Activated T-cell treated with anti-CD3 and anti-CD28 coated beads for 48 hours (primary cell): ENCODE results near the gene COMMD6.
A peak's percentile ranks its signal among the peaks of the same experiment; 100 is the strongest.
"Not testable (repeated sequence)": the region's sequence is repeated elsewhere in the genome, so short reads cannot be mapped to it uniquely, and the experiment has no call there.

Experiments used
- DNase-seq: peaks from one replicate; pipeline ENCODE4 v3.0.0-alpha.2; 2020; ENCODE audit warnings: low read depth

COMMD6 gene

DNA sequence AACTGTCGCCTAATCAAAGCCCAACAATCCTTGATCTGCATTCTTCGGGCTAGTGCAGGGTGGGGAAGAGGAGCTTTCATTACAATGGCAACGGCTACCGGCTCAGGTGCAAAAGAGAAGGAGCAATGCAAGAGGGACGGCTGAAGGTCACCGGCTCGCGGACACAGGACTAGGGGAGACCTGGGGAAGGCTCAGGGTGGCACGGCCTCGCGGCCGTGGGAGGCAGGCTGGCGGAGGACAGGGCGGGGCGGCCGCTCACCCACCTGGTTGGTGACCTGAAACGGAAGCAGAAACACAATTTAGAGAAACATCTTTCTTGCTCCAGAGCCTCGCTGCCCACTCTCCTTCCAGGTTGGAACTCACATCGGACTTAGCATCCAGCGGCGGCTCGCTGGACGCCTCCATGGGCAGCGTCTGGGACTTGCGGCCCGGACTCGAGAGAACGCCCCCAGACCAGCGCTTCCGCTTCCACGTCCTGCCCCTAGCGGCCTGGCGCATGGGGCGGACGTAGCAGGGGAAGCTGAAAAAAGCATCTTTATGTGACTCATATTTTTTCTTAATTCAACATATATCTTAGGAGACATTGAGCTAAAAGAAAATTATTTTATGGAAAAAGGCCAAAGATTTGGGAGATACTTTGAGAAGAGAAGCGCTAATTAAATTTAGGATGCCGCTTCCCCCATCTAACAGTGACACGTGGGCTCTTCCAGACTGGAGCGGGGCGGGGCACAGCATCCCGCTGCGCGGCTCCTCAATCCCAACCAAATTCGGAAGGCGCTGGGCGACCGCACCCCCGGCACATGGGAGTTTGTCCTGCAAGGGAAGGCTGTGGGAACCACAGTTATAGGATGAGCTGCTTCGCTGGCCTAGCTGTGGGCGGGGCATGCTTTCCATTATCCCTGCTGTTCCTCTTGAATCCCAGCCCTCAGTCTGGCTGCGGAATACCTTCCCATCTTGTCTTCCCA, at the start of gene COMMD6:
COMMD6 (minus strand) TSS at position 441 of the 965 bp plus-strand sequence; CDS start at position 405, 36 bp downstream.
- DNase-seq = peak; percentile 57

DNA sequence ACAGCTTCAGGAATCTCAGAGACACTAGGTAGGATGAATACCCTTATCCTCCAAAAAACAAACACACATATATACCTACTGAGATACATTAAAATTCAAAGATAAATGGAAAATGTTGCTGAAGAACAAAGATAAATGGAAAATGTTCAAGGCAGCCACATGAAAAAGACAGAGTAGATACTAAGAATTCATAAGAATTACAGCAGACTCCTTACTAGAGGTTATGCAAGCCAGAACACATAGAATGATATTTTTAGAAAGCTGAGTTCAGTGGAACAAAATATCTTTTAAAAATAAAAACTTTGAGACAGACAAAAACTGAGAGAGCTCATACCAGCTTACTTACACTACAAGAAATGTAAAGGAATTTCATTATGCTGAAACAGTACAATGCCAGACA, 47.5 kb upstream of the COMMD6 start:
- no peak for DNase-seq

DNA sequence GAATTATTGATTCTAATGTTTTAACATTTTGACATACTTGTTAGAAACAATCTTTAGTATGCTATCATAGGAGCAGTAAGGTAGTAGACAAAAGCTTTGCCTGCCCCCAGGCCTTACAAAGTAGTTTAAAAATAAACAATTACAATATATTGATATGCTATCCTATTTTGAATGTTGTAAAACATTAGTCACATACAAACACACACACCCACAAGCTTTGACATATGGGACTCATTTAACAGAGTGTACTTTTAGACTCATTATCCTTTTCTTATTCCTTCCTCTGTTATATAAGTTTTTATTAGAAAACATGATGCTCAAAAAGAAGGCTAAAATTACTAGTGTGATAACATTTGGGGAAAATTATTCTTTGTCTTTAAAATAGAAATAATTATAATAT, 45.5 kb upstream of the COMMD6 start:
- no peak for DNase-seq

DNA sequence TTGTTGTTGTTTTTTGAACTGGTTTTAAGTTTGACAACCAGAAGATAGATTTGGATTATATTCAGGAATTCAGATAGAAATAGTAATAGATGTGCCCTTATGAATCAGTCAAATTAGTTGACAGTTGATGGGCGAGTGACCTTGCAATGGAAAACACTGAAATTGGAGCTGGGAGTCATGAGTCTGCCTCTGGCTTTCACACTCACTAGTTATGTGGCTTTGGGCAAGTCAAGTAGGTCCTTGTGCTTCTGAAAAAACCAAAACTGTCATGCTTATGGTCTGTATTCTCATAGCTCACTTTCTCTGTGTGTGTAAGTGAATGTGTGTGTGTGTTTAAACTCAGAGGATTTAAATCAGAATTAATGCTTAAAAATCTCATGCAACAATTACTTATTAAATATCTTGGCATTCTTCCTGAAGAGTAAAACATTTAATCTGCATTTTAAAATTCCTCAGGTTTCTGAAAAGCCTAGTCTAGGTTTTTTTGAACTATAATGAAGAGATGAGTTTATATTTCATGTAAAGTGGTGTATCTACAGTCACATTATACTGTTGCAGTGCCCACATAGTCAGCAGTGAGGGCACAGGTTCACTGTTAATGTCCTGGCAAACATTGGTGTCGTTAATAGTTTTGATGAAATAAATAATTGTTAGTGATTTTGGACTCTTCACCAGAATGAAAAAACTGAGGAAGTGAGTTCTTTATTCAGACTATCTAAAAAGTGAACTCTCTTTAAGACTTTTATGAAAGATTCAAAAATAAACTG, 44.4 kb upstream of the COMMD6 start:
- no peak for DNase-seq

DNA sequence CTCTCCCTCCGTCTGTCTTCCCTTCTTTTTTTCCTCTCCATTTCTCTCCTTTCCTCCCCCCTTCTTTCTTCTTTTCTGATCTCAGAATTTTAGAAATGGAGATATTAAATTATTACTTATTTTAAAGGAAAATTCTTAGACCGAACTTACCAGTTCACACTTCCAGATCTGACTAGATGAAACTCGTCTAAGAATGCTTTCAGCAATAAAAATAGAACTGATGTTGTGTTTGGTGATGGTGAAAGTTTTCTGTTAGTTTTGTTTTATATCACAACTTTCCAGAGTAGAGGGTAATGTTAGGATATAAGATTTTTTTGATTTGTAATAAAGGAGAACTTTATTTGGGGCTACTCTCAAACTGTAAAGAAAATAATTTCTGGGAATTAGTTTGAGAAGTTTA, 41.9 kb upstream of the COMMD6 start:
- no peak for DNase-seq

DNA sequence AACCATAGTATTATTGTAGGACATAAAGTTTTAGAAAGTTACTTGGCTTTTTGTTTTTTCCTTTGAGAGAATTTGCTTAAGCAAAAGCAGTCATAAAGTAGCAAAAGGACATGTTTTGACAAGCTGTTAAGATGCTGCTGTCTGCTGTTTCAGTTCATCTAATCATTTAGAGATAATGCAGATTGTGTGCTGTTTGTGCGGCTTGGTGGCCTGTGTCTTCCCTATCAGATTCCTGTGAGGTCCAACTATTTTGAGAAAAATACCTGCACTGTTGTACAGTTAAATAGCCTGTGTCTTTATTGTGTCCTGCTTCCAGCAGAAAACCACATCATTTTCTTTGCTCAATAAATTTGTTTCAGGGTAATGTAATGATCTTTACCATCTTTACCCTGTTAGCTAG, 31.9 kb upstream of the COMMD6 start:
- DNase-seq = no peak

DNA sequence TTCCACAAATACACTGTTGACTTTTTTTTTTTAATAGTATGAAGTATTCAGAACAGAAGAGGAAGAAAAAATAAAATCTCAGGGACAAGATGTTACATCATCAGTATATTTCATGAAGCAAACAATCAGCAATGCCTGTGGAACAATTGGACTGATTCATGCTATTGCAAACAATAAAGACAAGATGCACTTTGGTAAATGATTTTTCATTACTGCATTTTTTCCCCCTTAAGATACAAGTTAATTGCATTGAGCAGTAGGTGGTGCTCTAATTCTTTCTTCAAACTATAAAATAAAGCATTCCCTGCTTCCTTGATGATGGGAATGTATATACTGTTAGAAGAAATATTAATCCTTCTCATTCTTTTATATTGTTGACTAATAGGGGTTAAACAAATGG, 29.0 kb upstream of the COMMD6 start:
- no peak for DNase-seq

DNA sequence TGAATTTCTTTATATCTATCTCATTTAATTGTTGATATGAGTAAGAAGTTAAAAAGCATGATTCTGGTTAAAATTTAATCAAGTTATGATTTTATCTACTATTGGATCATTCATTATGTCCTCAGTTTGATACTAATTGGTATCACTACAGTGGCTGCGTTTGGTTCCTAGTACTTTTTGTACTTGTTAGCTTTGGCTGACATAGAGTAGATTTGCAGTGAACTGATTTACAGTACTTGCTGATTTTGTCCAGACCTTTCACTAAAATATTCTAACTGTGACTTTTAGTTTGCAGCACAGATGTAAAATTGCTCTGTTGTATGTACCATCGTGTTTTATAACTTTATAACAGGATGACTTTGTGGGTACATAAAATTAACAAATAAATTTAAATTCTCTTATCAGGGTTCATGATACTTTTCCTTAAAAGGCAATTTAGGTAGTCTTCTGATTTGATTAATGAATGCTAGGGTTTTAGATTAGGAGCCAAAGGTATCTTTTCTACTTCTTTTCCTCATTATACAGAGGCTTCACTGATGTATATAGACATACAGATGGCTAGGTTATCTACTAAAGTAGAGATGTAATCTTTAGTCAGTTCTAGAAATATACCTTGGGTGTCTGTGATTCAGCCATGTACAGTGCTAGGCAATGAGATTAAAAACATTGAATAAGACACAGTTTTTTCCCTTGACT, 20.7 kb upstream of the COMMD6 start:
- no peak for DNase-seq

DNA sequence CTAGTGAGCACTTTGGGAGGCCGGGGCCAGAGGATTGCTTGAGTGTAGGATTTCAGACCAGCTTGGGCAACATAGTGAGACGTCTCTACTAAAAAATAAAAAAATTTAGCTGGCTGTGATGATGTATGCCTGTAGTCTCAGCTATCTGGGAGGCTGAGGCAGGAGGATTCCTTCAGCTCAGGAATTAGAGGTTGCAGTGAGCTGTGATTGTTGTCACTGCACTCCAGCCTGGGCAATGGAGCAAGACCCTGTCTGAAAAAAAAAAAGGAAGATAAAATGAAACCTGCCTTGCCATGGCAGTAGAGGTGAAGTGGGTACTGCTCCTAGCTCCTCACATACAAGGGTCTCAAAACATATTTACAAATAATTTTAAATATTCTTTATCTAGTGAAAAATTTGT, 19.3 kb upstream of the COMMD6 start:
- DNase-seq = no peak

DNA sequence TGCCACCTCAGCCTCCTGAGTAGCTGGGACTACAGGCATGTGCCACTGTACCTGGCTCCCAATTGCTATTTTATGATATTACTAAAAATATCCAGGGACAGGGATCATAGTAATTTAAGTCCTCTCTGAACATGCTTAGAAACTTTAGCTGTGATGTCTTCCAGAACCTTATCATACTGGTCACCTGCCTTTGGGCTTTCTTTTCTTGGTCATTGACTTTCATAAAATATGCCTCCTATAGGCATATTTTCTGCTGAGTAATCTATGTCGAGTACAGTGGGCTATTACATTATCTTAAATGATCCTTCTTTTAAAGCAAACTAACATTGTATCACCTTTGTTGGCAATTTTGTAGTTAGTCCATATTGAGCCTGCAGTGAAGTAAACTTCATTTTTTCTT, 18.2 kb upstream of the COMMD6 start:
- DNase-seq = no peak

DNA sequence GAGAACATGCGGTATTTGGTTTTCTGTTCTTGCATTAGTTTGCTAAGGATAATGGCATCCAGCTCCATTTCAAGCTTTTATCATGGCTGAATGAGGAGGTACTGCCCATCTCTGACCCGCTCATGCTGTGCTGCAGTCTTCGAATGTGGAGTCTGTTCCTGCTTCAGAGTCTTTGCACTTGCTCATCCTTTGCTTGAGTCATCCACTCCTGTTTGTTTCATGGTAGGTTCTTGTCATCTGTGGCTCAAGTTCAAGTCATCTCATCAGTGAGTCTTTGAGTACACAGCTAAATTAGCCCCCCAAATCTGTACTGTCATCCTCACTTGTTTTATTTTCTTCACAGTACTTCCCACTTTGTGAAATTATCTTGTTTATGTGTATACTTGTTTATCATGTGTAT, 17.3 kb upstream of the COMMD6 start:
- DNase-seq = no peak

DNA sequence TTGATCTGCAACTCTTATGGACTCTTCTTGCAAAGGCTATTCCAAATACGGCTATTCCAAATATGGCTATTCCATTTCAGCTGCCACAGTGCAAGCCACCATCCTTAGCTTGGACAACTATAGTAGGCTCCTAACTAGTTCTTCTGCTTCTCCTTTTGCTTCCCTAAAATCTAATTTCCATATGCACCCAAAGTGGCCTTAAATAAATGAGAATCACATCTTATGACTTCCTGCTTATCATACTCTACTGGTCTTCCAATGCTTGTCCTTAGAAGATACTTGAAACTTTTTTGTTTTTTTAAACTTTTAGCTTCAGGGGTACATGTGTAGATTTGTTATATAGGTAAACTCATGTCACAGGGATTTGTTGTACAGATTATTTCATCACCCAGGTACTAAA, 16.8 kb upstream of the COMMD6 start:
- no peak for DNase-seq

DNA sequence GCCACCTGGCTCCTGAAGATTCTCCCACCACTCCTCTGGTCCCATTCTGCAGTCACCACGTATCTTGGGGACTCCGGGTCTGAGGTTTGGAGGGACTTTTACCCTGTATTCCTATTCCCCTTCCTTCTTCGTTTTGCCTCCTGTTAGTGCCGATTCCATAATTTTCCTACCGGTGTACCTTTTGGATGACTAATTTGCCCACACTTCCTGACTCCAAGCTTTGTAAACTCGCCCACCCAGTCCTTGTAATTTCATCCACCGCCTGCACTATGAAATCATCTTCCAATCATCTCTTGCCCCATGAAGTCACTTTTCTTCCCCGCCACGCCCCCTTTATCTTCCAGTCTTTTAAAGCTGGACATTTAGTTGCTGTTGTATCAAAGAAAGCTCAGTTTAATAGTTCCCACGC, 12.5 kb upstream of the COMMD6 start:
- DNase-seq = peak; percentile 12

DNA sequence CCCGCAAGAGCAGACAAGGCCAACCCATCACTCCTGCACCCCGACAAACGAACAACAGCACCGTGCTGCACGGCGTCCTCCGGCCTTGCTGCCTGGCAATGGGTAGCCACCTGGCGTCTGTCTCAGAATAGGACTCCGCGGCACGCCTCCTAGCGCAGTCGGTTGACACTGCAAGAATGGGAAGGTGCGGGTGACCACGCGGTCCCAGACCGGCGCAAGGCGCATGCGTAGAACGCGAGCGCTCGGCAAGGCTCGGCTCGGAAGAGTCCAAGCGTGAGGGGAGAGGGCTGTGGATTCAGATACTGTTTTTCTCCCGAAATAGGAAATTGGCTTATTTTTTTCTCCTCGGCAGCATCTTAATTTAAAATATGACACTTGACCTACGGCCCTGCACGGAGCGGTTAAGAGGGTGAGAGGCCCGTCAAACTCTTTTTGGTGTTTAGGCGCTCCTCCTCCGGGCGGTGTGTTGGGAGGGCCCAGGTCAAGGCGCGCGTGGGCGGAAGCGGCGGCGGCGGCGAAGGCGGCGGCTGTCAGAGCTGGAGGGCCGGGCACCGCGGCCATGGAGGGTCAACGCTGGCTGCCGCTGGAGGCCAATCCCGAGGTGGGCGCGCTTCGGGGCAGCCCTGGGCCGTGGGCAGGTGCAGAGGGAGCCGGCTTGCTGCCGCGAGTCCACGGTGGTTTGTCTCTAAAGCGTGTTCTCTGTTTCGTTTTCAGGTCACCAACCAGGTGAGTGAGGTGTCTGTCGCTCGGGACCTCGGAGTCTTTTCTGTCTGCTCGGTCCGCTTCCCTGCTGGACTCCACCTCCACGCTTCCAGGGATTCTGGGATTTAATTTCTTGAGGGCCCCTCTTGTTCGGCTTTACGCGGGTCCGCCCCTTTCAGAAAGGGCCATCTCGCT, 11.9 kb upstream of the COMMD6 start, which contains the start of gene UCHL3:
UCHL3 (plus strand) TSS at position 530 of the 897 bp plus-strand sequence; CDS start at position 560, 30 bp downstream.
- DNase-seq = peak; percentile 96

DNA sequence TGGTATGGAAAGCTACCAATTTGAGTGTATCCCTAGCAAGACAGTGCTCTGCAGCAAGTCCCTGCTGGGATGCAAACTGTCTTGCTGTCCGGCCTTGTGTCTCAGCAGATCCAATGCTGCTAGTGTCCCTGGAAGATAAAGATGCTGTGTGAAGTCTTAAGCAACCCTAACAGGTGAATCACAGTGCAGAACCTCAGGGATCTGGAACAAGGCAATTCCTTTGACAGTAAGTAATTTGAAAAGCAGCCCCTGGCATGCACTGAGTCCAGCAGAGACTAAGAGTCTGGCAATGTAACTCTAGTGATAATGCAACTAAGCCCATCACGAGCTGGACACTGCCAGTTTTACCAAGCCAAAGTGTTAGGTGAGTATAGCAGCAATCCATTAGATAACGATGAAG, 10.3 kb upstream of the COMMD6 start:
- no peak for DNase-seq

DNA sequence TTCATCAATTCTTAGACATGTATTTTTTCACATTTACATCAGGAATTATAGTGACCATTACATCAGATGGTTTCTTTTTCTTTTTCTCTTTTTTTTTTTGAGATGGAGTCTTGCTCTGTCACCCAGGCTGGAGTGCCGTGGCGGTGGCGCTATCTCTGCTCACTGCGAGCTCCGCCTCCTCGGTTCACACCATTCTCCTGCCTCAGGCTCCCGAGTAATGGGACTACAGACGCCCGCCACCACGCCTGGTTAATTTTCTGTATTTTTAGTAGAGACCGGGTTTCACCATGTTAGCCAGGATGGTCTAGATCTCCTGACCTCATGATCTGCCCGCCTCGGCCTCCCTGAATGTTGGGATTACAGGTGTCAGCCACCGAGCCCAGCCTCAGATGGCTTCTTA, 7.7 kb upstream of the COMMD6 start:
- DNase-seq = not testable (repeated sequence)

DNA sequence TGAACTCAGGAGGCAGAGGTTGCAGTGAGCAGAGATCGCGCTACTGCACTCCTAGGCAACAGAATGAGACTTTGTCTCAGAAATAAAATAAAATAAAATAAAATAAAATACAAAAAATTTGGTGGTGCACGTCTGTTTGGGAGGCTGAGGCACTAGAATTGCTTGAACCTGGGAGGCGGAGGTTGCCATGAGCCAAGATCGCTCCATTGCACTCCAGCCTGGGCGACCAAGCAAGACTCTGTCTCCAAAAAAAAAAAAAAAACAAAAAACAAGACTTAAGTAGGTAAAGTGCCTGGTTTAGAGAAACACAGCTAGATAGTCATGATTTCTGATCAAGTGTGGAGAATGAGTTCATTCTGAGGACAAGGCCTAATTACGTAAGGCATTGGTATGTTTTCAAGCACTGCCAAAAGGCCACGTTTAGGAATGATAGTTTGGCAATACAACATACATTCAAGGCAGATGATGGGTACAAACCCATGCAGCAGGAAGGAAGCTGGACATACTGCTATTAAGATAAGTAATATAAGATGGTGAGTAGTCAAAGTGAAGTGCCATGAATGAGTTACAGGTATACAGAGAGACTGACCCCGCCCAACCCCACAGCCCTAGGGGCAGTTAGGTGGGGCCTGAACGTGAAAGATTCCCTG, 7.2 kb upstream of the COMMD6 start:
- DNase-seq = no peak

DNA sequence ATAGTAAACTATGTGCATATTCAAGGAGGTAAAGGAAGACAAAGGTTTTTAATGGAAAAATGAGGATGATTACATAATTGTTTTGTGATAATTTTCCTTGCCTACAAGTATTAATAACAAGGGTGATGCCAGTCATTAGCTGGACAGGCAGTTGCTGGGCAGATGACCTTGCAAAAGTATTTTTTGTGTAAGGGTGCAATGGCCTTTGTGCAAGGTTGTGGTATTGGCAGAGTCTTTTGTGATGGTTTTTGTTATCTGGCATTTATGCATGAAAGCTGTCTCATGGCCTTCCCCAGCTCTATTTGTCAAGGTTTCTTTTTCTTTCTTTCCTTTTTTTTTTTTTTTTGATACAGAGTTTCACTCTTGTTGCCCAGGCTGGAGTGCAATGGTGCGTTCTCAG, 4.3 kb upstream of the COMMD6 start:
- DNase-seq = no peak

DNA sequence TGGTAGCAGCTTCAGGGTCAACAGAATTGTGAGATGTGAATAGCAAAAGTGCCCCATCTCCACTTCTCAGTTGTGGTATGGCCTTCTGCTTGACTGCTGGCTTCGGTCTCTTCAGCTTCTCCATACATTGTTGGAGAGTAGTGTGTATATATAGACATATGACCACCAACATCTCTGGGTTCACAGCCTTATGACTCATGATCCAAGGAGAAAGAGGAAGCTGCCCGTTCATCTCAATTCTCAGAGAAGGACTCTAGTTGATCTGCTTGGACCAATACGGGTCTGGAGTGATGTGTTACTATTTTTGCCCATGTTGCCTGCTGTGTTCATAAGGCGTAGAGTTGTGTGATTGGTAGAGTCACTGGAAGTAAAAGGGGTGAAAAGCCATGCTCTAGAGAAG, 3.6 kb upstream of the COMMD6 start:
- DNase-seq = no peak

DNA sequence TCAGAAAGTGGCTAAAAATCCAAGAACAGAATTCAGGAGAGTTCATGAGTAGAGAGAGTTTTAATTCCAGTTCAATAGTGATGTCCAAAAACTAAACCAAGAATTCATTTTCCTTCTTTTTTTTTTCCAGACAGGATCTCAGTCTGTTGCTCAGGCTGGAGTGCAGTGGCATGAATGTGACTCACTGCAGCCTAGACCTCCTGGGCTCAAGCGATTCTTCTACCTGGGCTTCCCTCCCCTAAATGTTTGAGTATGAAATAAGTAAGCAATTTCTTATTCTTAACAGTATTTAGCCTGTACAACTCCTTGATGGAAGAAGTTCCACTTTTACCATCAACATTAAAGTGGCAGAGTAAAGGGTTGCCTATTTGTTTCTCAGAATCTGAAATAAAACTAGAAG, 3.8 kb downstream of the COMMD6 start:
- no peak for DNase-seq

DNA sequence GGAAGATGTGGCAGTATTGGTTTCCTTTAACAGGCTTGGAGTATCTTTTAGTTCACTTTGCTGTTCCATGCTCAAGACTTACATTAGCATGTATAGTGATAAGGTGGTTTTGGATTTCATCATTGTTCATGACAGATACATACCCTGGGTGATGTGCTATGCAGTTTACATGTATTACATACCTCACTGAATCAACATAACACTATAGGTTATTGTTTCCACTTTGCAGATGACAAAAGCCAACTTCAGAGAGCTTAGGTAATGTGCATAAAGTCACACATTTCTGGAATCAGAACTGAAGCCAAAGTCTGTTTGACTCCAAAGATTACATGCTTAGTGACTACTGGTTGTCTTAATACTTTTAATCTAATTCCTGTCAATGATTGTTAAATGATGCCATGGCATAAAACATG, 7.1 kb downstream of the COMMD6 start:
- DNase-seq = no peak
